PC-3 (cell line): ENCODE data around the gene DUOX1.

ENCODE experiments used
- CTCF ChIP-seq: fragments of 300-600 bp; sonication (generic); conservative IDR thresholded peaks from 2 replicates; pipeline ENCODE4 v1.5.1; 2017; ENCODE audit warnings: antibody characterized with exemption, low read depth, mild to moderate bottlenecking, low read length
- EZH2 ChIP-seq: fragments of 300-600 bp; sonication (generic); IDR thresholded peaks from one replicate; pipeline ENCODE4 v1.6.1; 2017; ENCODE audit warnings: antibody characterized with exemption, mild to moderate bottlenecking, low read length; ENCODE audit not compliant: unreplicated experiment

- no peak for TF ChIP-seq CTCF
- TF ChIP-seq EZH2: no peak
These were observed 15.6 kb upstream of the DUOX1 start, which contains the start of the genes DUOX2 and DUOXA2 for GRCh38 chr15:45114076-45114750.
